GM21447 (cell line): Measurements from ENCODE around the gene PSMB4.
"Not testable (repeated sequence)": the region's sequence is repeated elsewhere in the genome, so short reads cannot be mapped to it uniquely, and the experiment has no call there.

Experiments
- ATAC-seq: cut with Tn5 transposase; IDR thresholded peaks from one replicate; pipeline ENCODE4 v1.9.1; 2021; ENCODE audit not compliant: unreplicated experiment

The PSMB4 gene

GRCh38 chr1:151386002-151386401, 13.4 kb upstream of the PSMB4 start:
- ATAC-seq = no peak

- not testable (repeated sequence) for ATAC-seq
Observed at GRCh38 chr1:151390221-151391078, 8.9 kb upstream of the PSMB4 start.

GRCh38 chr1:151391079-151391563, 8.3 kb upstream of the PSMB4 start:
- no peak for ATAC-seq

- ATAC-seq = no peak
Observed at GRCh38 chr1:151393583-151393982, 5.8 kb upstream of the PSMB4 start.

- ATAC-seq = not testable (repeated sequence)
Observed at GRCh38 chr1:151396265-151396664, 3.1 kb upstream of the PSMB4 start.

GRCh38 chr1:151401125-151401788, 1.9 kb downstream of the PSMB4 start:
- ATAC-seq = no peak

- ATAC-seq = no peak
Observed at GRCh38 chr1:151401860-151402259, 2.5 kb downstream of the PSMB4 start.

GRCh38 chr1:151402764-151403163, 3.4 kb downstream of the PSMB4 start:
- no peak for ATAC-seq

- no peak for ATAC-seq
Observed at GRCh38 chr1:151403612-151404011, 4.2 kb downstream of the PSMB4 start.

- ATAC-seq = no peak
Observed at GRCh38 chr1:151405187-151405951, 6.0 kb downstream of the PSMB4 start.

- ATAC-seq = no peak
Observed at GRCh38 chr1:151406176-151406575, 6.8 kb downstream of the PSMB4 start.

GRCh38 chr1:151407304-151407703, 7.9 kb downstream of the PSMB4 start:
- ATAC-seq = no peak

- ATAC-seq = no peak
Observed at GRCh38 chr1:151408891-151409290, 9.5 kb downstream of the PSMB4 start.

GRCh38 chr1:151411884-151412283, 12.5 kb downstream of the PSMB4 start:
- no peak for ATAC-seq

GRCh38 chr1:151416231-151416630, 16.9 kb downstream of the PSMB4 start:
- ATAC-seq = no peak

- ATAC-seq = no peak
Observed at GRCh38 chr1:151418081-151418480, 18.7 kb downstream of the PSMB4 start.

- no peak for ATAC-seq
Observed at GRCh38 chr1:151419819-151420218, 20.4 kb downstream of the PSMB4 start.

- no peak for ATAC-seq
Observed at GRCh38 chr1:151425103-151425502, 25.7 kb downstream of the PSMB4 start.

GRCh38 chr1:151428068-151428467, 28.7 kb downstream of the PSMB4 start:
- ATAC-seq = no peak

GRCh38 chr1:151433827-151434226, 34.5 kb downstream of the PSMB4 start:
- ATAC-seq = not testable (repeated sequence)

- no peak for ATAC-seq
Observed at GRCh38 chr1:151435174-151435573, 35.8 kb downstream of the PSMB4 start.
